ENCODE results near the gene UBALD2.

DNA sequence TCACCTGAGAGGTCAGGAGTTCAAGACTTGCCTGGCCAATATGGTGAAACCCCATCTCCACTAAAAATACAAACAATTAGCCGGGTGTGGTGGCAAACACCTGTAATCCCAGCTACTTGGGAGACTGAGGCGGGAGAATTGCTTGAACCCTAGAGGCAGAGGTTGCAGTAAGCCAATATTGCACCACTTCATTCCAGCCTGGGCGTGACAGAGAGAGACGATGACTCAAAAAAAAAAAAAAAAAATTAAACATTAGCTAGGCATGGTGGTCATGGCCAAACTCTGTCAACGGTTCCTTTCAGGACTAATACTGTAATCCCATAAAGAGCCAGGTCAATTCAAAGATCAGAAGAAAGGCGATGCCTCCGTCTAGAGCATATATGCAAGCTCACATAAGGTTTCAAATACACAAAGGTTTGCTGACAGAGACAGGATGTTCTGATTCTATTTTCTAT is 27.3 kb upstream of the UBALD2 start:
- TF ChIP-seq, protein P1, sequence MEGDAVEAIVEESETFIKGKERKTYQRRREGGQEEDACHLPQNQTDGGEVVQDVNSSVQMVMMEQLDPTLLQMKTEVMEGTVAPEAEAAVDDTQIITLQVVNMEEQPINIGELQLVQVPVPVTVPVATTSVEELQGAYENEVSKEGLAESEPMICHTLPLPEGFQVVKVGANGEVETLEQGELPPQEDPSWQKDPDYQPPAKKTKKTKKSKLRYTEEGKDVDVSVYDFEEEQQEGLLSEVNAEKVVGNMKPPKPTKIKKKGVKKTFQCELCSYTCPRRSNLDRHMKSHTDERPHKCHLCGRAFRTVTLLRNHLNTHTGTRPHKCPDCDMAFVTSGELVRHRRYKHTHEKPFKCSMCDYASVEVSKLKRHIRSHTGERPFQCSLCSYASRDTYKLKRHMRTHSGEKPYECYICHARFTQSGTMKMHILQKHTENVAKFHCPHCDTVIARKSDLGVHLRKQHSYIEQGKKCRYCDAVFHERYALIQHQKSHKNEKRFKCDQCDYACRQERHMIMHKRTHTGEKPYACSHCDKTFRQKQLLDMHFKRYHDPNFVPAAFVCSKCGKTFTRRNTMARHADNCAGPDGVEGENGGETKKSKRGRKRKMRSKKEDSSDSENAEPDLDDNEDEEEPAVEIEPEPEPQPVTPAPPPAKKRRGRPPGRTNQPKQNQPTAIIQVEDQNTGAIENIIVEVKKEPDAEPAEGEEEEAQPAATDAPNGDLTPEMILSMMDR (IDR thresholded peaks at IDR 0.05): no peak
- TF ChIP-seq POLR2AphosphoS5 (IDR thresholded peaks at IDR 0.05; ENCODE audit: insufficient read depth in 1 of 2, low read depth in 1 of 2): no peak
- TF ChIP-seq POLR2A (IDR thresholded peaks at IDR 0.05): no peak

Data from vagina (tissue), 2 donors.